ENCODE results near the gene ARHGDIB. TPM values are rescaled to one million over a fixed set of nuclear protein-coding genes. Genes with fewer than 3 reads are reported as not detected.

The ARHGDIB gene
- total RNA-seq, 4 donors from 2014 or later, result 36.7 to 69.5 (median 48.3) TPM

DNA sequence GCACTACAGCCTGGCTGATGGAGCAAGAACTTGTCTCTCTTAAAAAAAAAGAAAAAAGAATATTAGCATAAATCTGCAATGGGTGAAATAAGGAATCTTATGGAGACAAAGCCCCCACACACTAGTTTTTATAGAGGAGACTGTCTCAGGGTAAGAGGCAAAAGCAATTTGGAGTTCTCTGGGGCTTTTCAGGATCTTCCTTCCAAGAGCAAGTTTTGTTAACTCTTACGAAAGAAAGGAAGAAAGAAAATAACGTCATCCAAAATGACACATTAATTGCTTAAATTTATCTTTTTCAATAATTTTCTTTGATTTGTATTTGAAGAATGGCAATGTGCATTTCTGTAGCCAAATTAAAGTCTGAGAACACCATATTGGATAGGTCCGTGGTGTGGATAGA, 15.3 kb upstream of the ARHGDIB start:
- Histone ChIP-seq H3K27ac (no peak overlapping the region), H3K27me3 (no peaks in the 10 kb centered on the region), H3K36me3 (no peaks in the 10 kb centered on the region), H3K4me3 (no peak overlapping the region), H3K9me3 (no peaks in the 10 kb centered on the region), H3K4me1 (peaks cover 0 to 4% (median 0%) of the 10 kb centered on the region in 4 donors)
- in situ Hi-C loops (cut with MboI; ENCODE audit: low pct_ligation_motif_present in 1 of 4, low pct_unique_long_range_greater_than_20kb in 1 of 4, low sequenced_read_pairs in 3 of 4), result no loop called here
- TF ChIP-seq, protein P1, sequence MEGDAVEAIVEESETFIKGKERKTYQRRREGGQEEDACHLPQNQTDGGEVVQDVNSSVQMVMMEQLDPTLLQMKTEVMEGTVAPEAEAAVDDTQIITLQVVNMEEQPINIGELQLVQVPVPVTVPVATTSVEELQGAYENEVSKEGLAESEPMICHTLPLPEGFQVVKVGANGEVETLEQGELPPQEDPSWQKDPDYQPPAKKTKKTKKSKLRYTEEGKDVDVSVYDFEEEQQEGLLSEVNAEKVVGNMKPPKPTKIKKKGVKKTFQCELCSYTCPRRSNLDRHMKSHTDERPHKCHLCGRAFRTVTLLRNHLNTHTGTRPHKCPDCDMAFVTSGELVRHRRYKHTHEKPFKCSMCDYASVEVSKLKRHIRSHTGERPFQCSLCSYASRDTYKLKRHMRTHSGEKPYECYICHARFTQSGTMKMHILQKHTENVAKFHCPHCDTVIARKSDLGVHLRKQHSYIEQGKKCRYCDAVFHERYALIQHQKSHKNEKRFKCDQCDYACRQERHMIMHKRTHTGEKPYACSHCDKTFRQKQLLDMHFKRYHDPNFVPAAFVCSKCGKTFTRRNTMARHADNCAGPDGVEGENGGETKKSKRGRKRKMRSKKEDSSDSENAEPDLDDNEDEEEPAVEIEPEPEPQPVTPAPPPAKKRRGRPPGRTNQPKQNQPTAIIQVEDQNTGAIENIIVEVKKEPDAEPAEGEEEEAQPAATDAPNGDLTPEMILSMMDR (IDR thresholded peaks at IDR 0.05), result no peak
- no peak for TF ChIP-seq POLR2A (IDR thresholded peaks at IDR 0.05)
- TF ChIP-seq EP300 (IDR thresholded peaks at IDR 0.05; ENCODE audit: low read depth), result no peak
- no peak for TF ChIP-seq POLR2AphosphoS5 (IDR thresholded peaks at IDR 0.05)
- intact Hi-C loops (cut with DNase I; ENCODE audit: low total_unique reads), result no loop called here
- DNase-seq, result no peak
- 73 to 85% methylated on average over 3 of the region's 3 CpGs for WGBS, 2 donors (ENCODE audit: low coverage in 1 of 2)

DNA sequence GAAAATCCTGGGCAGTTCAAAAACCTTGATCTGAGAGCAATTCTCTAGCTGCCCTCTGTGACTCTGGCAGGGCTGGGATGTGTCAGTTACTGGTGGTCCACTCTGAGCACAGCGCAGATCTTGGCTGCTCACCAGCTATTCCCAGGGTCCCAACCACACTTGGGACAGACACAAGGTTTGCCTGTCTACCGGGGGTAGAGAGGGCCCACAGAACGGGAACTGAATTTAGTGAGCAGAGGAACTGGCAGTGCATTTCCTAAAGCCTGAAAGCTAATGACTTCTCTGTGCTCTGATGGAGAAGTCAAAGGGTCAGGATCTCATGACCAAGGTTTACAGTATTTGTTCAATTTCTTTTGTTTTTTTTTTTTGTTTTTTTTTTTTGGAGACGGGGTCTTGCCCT, 14.1 kb upstream of the ARHGDIB start:
- Histone ChIP-seq H3K36me3 (no peaks in the 10 kb centered on the region), H3K4me1 (peaks cover 0 to 4% (median 0%) of the 10 kb centered on the region in 4 donors), H3K27me3 (no peaks in the 10 kb centered on the region), H3K27ac (no peak overlapping the region), H3K9me3 (no peaks in the 10 kb centered on the region), H3K4me3 (no peak overlapping the region)
- 85% methylated on average over 4 of the region's 4 CpGs; no CpG with 5 or more reads in 1 of the 2 donors for WGBS, 2 donors (ENCODE audit: low coverage in 1 of 2)
- intact Hi-C loops (cut with DNase I; ENCODE audit: low total_unique reads), result no loop called here
- no peak for DNase-seq
- in situ Hi-C loops (cut with MboI; ENCODE audit: low pct_ligation_motif_present in 1 of 4, low pct_unique_long_range_greater_than_20kb in 1 of 4, low sequenced_read_pairs in 3 of 4), result no loop called here
- TF ChIP-seq POLR2AphosphoS5 (IDR thresholded peaks at IDR 0.05) (no peak), EP300 (IDR thresholded peaks at IDR 0.05; ENCODE audit: low read depth) (no peak), POLR2A (IDR thresholded peaks at IDR 0.05) (no peak)
- TF ChIP-seq, protein P1 (IDR thresholded peaks at IDR 0.05), result no peak

DNA sequence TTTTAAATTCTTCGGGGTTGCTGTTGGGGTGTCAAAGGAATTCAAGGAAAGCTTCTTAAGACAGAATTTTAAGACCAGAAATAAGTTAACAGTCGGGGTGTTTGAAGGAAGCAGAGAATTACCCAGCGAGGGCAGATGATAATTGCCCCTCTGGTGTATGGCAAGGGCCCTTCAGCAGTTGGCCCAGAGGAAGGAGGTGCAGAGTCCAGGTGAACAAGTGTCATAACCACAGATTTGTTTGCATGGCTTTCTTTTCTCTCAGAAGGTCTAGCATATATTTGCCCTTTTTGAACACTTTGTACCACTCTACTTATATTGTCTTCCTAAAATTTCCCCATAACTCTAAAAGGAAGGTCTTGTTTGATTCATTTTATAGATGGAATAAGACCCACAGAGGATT, 13.2 kb upstream of the ARHGDIB start:
- 81 to 86% methylated on average over 3 of the region's 3 CpGs for WGBS, 2 donors (ENCODE audit: low coverage in 1 of 2)
- Histone ChIP-seq H3K4me3 (no peak overlapping the region), H3K9me3 (no peaks in the 10 kb centered on the region), H3K36me3 (no peaks in the 10 kb centered on the region), H3K27me3 (no peaks in the 10 kb centered on the region), H3K4me1 (peaks cover 0 to 4% (median 0%) of the 10 kb centered on the region in 4 donors), H3K27ac (no peak overlapping the region)
- in situ Hi-C loops (cut with MboI; ENCODE audit: low pct_ligation_motif_present in 1 of 4, low pct_unique_long_range_greater_than_20kb in 1 of 4, low sequenced_read_pairs in 3 of 4) (no loop called here), intact Hi-C loops (cut with DNase I; ENCODE audit: low total_unique reads) (no loop called here)
- DNase-seq, result no peak
- TF ChIP-seq POLR2A (IDR thresholded peaks at IDR 0.05), result no peak
- TF ChIP-seq, protein P1 (IDR thresholded peaks at IDR 0.05), result no peak
- no peak for TF ChIP-seq EP300 (IDR thresholded peaks at IDR 0.05; ENCODE audit: low read depth)
- TF ChIP-seq POLR2AphosphoS5 (IDR thresholded peaks at IDR 0.05), result no peak

DNA sequence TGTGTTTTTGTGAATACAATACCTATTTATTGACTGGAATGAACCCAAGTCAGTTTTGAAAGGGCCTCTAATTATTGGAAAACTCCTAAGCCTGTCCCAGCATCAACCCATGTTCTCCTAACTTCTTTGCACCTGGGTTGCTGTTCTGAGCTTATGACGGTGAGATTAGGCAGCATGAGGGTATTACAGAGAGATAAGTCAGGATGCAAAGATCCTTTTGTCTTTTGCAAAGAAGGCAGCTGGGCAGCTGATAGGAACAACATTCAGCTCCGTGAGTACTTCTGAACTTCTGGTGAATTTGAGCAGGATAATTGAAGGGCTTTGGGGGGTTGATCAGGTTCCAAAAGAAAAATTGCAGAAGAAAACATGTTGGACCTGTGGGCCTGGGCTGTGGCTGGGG, 11.4 kb upstream of the ARHGDIB start, which contains the start of gene PDE6H:
PDE6H (plus strand) TSS at position 227 of the 400 bp plus-strand sequence. CDS start 4,971 bp downstream, outside the sequence.
- H3K4me1 ChIP-seq, result peaks cover 0 to 4% (median 0%) of the 10 kb centered on the region in 4 donors
- no peaks in the 10 kb centered on the region for H3K27me3 ChIP-seq
- no peak within 1 kb of the TSS for H3K27ac ChIP-seq
- DNase-seq, result no peak
- TF ChIP-seq POLR2AphosphoS5 (IDR thresholded peaks at IDR 0.05), result no peak
- TF ChIP-seq POLR2A (IDR thresholded peaks at IDR 0.05), result no peak
- 85 to 100% methylated on average over 1 to 2 of the region's 2 CpGs for WGBS, 2 donors (ENCODE audit: low coverage in 1 of 2)
- in situ Hi-C loops (cut with MboI; ENCODE audit: low pct_ligation_motif_present in 1 of 4, low pct_unique_long_range_greater_than_20kb in 1 of 4, low sequenced_read_pairs in 3 of 4) (no loop called here), intact Hi-C loops (cut with DNase I; ENCODE audit: low total_unique reads) (no loop called here)
- no peaks in the 10 kb centered on the region for H3K9me3 ChIP-seq
- no peaks in the 10 kb centered on the region for H3K36me3 ChIP-seq
- no peak within 1 kb of the TSS for H3K4me3 ChIP-seq

DNA sequence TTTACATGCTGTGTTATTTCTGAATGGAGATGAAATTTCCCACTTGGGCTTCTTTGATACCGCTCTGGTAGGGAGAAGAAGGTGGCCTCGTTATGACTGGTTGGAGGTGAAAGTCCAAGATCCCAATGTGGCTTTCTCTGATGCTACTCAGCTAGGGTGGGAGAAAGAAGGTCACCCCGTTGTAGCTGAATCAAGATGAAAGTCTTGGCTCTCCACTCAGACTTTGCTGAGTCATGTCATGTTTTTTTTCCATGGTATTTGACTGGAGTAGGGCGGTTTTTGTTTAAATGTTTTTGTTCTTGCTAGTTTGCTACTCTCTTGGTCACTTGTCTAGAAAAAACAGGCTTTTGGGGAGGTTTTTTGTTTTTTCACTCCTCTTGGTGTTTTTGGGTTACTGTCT, 9.1 kb upstream of the ARHGDIB start:
- intact Hi-C loops (cut with DNase I; ENCODE audit: low total_unique reads) (no loop called here), in situ Hi-C loops (cut with MboI; ENCODE audit: low pct_ligation_motif_present in 1 of 4, low pct_unique_long_range_greater_than_20kb in 1 of 4, low sequenced_read_pairs in 3 of 4) (no loop called here)
- no peak overlapping the region for H3K27ac ChIP-seq
- TF ChIP-seq, protein P1 (IDR thresholded peaks at IDR 0.05), result no peak
- TF ChIP-seq POLR2A (IDR thresholded peaks at IDR 0.05) (no peak), POLR2AphosphoS5 (IDR thresholded peaks at IDR 0.05) (no peak), EP300 (IDR thresholded peaks at IDR 0.05; ENCODE audit: low read depth) (no peak)
- no peak for DNase-seq
- H3K27me3 ChIP-seq, result no peaks in the 10 kb centered on the region
- H3K4me3 ChIP-seq, result no peak overlapping the region
- 70 to 90% methylated on average over 2 to 4 of the region's 4 CpGs for WGBS, 2 donors (ENCODE audit: low coverage in 1 of 2)
- no peaks in the 10 kb centered on the region for H3K4me1 ChIP-seq
- H3K9me3 ChIP-seq, result no peaks in the 10 kb centered on the region
- H3K36me3 ChIP-seq, result no peaks in the 10 kb centered on the region

All from transverse colon (tissue), 4 donors.